Right lobe of liver (tissue), 6 donors: ENCODE measurements around the gene CELF4. TPM values are rescaled to one million over a fixed set of nuclear protein-coding genes. Genes with fewer than 3 reads are reported as not detected.

ENCODE experiments used
- ATAC-seq, 4 donors: fragments of 200-7000 bp; cut with Tn5 transposase; one replicate each; pipeline ENCODE4 v1.9.1; 2020; ENCODE audit warnings: mild to moderate bottlenecking in 4 of 4, moderate library complexity in 4 of 4
- DNase-seq, 3 donors: peaks; one replicate each; pipeline ENCODE4 v3.0.0-alpha.2; 2020
- H3K27ac ChIP-seq, 3 donors: fragments of 200-600 bp; one replicate each; pipeline ENCODE4 v1.8.0; 2022
- H3K27me3 ChIP-seq, 2 donors: fragments of 200-600 bp; one replicate each; pipeline ENCODE4 v1.8.0; 2022
- H3K36me3 ChIP-seq, 4 donors: fragments of 200-600 bp; sonication (generic) in 1 of 4; one replicate each; pipeline versions ENCODE4 v1.5.1 to v1.8.0; 2017 to 2022; ENCODE audit warnings: control low read depth in 1 of 4
- H3K4me1 ChIP-seq, 4 donors: fragments of 200-600 bp; sonication (generic) in 1 of 4; one replicate each; pipeline versions ENCODE4 v1.5.1 to v1.8.0; 2017 to 2022; ENCODE audit warnings: control low read depth in 1 of 4
- H3K4me3 ChIP-seq, 3 donors: fragments of 200-600 bp; one replicate each; pipeline ENCODE4 v1.8.0; 2022
- H3K9me3 ChIP-seq, 4 donors: fragments of 200-600 bp; sonication (generic) in 1 of 4; one replicate each; pipeline versions ENCODE4 v1.5.1 to v1.8.0; 2017 to 2022; ENCODE audit warnings: control low read depth in 1 of 4
- POLR2A ChIP-seq: fragments of 450-650 bp; IDR thresholded peaks from one replicate; pipeline ENCODE4 v1.6.1; 2017; ENCODE audit warnings: antibody characterized with exemption, mild to moderate bottlenecking
- WGBS: methylation state at CpG from one replicate; pipeline ENCODE4 v1.1.6; 2018; ENCODE audit warnings: low coverage, low lambda C conversion rate; ENCODE audit not compliant: insufficient coverage; ENCODE audit errors: missing lambda C conversion rate; 5-methylcytosine and 5-hydroxymethylcytosine counted together
- intact Hi-C, 2 donors: fragments of 100-400 bp; cut with DNase I; formaldehyde crosslinking; loops; one replicate each; pipeline versions ENCODE4 v1.11.2 to v1.14.1; 2022
- total RNA-seq, 6 experiments: library from RNA; depleted of rRNA in 2 of 6; stranded (reverse); fragments of >200 nt in 2 of 6; fragmentation: NEBNext Ultra II Directional in 3 of 6; extraction: Animal tissue kit (Norgen Biotek cat#: 25700) in 3 of 6; gene quantifications; one replicate each; pipeline versions ENCODE4 v1.1.0 to v1.2.4, GENCODE V29; 2016 to 2023
- TF ChIP-seq, protein P1 (sequence below), 4 donors: fragments of 200-600 bp in 3 of 4; fragments of 450-650 bp in 1 of 4; IDR thresholded peaks; one replicate each; pipeline versions ENCODE4 v1.5.1 to v1.8.0; 2016 to 2022; ENCODE audit warnings: antibody characterized with exemption in 4 of 4, mild to moderate bottlenecking in 2 of 4
- donor health status: DM: no; HTN: yes; CAD: no.
- donor health status: DM: no; HTN: no; CAD: no.
- donor health status: DM: no; HTN: no; CAD: no.
- donor health status: DM: no; HTN: yes; CAD: no.
- donor health status: DM: no; HTN: yes; CAD: no.

CELF4 gene
- total RNA-seq, 6 experiments from 2014 or later = 0.06 TPM; not detected in 5

GRCh38 chr18:37219257-37219656 lies 346.3 kb downstream of the CELF4 start:
- no peaks in the 10 kb centered on the region for H3K4me1 ChIP-seq
- no peak for DNase-seq
- intact Hi-C loops = no loop called here
- TF ChIP-seq POLR2A = no peak
- TF ChIP-seq, protein P1, sequence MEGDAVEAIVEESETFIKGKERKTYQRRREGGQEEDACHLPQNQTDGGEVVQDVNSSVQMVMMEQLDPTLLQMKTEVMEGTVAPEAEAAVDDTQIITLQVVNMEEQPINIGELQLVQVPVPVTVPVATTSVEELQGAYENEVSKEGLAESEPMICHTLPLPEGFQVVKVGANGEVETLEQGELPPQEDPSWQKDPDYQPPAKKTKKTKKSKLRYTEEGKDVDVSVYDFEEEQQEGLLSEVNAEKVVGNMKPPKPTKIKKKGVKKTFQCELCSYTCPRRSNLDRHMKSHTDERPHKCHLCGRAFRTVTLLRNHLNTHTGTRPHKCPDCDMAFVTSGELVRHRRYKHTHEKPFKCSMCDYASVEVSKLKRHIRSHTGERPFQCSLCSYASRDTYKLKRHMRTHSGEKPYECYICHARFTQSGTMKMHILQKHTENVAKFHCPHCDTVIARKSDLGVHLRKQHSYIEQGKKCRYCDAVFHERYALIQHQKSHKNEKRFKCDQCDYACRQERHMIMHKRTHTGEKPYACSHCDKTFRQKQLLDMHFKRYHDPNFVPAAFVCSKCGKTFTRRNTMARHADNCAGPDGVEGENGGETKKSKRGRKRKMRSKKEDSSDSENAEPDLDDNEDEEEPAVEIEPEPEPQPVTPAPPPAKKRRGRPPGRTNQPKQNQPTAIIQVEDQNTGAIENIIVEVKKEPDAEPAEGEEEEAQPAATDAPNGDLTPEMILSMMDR (IDR thresholded peaks at IDR 0.05) = no peak
- no peaks in the 10 kb centered on the region for H3K36me3 ChIP-seq
- H3K4me3 ChIP-seq = no peak overlapping the region
- no peaks in the 10 kb centered on the region for H3K9me3 ChIP-seq
- H3K27me3 ChIP-seq = no peaks in the 10 kb centered on the region
- ATAC-seq = no peak
- 84% methylated on average over 4 of the region's 7 CpGs for WGBS
- no peak overlapping the region for H3K27ac ChIP-seq

DNA sequence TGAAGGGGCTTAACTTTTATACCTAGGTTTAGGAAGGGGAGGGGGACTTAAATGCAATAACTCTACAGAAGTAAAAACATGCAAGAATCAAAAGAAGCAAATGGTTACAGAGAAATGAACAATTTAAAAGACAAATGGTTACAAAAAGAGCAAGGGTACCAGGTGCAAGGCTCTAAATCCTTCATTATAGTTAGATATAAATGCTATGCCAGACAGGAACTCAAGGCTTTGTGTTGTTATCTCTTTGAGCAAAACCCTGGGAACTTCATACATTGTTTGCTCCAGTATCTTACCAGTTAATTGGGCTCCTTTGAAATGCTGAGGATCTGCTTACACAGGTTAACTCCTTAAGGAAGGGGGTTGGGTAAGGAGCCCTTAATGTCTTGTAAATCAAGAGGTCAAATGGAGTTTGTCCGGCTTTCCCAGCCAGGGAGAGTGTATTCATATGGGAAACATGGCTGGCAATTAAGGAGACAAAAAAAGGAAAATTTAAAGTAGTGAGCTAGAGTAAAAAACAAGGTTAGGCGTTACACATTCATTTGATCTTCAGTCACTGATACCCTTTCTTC lies 347.5 kb downstream of the CELF4 start:
- ATAC-seq = no peak
- Histone ChIP-seq H3K9me3 (no peaks in the 10 kb centered on the region), H3K4me3 (no peak overlapping the region), H3K36me3 (no peaks in the 10 kb centered on the region), H3K4me1 (no peaks in the 10 kb centered on the region), H3K27ac (no peak overlapping the region), H3K27me3 (no peaks in the 10 kb centered on the region)
- TF ChIP-seq POLR2A = no peak
- TF ChIP-seq, protein P1 (IDR thresholded peaks at IDR 0.05) = no peak
- 69% methylated on average over 2 of the region's 2 CpGs for WGBS
- intact Hi-C loops = no loop called here
- DNase-seq = no peak

GRCh38 chr18:37210781-37211180 lies 354.8 kb downstream of the CELF4 start:
- no peak overlapping the region for H3K4me3 ChIP-seq
- no peak for ATAC-seq
- H3K27ac ChIP-seq = no peak overlapping the region
- H3K9me3 ChIP-seq = no peaks in the 10 kb centered on the region
- H3K27me3 ChIP-seq = no peaks in the 10 kb centered on the region
- intact Hi-C loops = no loop called here
- no peaks in the 10 kb centered on the region for H3K4me1 ChIP-seq
- no peaks in the 10 kb centered on the region for H3K36me3 ChIP-seq
- 93% methylated on average over 1 of the region's 1 CpG for WGBS
- TF ChIP-seq POLR2A = no peak
- TF ChIP-seq, protein P1 (IDR thresholded peaks at IDR 0.05) = no peak
- no peak for DNase-seq

DNA sequence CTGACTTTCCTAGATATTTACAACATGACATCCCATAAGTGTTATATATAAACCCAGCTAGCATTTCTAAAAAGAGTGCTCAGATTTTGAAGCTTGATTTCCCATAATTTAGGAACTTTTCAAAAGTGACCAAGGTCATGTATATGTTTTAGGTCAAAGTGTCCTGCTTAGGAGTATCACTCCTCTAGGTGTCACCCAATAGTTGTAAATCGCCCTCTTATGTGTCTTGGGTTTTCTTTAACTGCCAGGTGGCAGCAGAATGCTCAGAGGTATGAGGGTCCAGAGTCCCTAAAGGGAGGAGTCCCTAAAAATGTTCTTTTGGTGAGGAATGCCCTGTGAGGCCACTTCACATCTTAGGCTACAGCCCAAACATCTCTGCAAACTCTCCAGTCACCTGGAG lies 358.3 kb downstream of the CELF4 start:
- Histone ChIP-seq H3K9me3 (no peaks in the 10 kb centered on the region), H3K4me1 (no peaks in the 10 kb centered on the region), H3K4me3 (no peak overlapping the region), H3K36me3 (no peaks in the 10 kb centered on the region), H3K27me3 (no peaks in the 10 kb centered on the region), H3K27ac (no peak overlapping the region)
- ATAC-seq = no peak
- TF ChIP-seq, protein P1 (IDR thresholded peaks at IDR 0.05) = no peak
- TF ChIP-seq POLR2A = no peak
- intact Hi-C loops = no loop called here
- 83% methylated on average over 1 of the region's 1 CpG for WGBS
- no peak for DNase-seq

DNA sequence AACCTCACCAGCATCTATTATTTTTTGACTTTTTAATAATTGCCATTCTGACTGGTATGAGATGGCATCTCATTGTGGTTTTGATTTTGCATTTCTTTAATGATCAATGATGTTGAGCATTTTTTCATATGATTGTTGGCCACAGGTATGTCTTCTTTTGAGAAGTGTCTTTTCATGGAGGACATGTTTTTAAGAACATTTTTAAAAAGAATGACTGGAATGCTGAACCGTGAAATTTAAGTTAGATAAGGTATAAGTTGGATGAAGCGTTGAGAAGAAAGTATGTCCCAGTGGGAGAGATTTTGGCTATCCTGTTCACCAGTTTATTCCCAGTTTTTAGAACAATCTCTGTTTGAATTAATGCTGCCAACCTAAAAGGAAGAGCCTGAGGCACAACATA lies 365.9 kb downstream of the CELF4 start:
- Histone ChIP-seq H3K27me3 (no peaks in the 10 kb centered on the region), H3K9me3 (no peaks in the 10 kb centered on the region), H3K4me1 (no peaks in the 10 kb centered on the region), H3K4me3 (no peak overlapping the region), H3K27ac (no peak overlapping the region), H3K36me3 (no peaks in the 10 kb centered on the region)
- 90% methylated on average over 2 of the region's 2 CpGs for WGBS
- TF ChIP-seq, protein P1 (IDR thresholded peaks at IDR 0.05) = no peak
- no peak for TF ChIP-seq POLR2A
- DNase-seq (no peak), ATAC-seq (no peak)
- intact Hi-C loops = no loop called here
